ENCODE data around the gene OR52E8. TPM values are rescaled to one million over a fixed set of nuclear protein-coding genes. Genes with fewer than 3 reads are reported as not detected.

OR52E8 gene
- total RNA-seq, 2 experiments from 2014 or later, result not detected

Other genes starting within 250 kb of the OR52E8 start
- gene TRIM34, start 232.7 kb downstream of the OR52E8 start, total RNA-seq, result 10 to 100 TPM; 11.9 to 12.3 TPM
- 10 to 100 TPM; 28.1 to 33.4 TPM for gene TRIM5, start 172.6 kb downstream of the OR52E8 start, total RNA-seq
- gene TRIM22, start 167.9 kb downstream of the OR52E8 start, total RNA-seq, result 100 to 1,000 TPM; 228 to 242 TPM
- gene OR56B1, start 121.2 kb downstream of the OR52E8 start, total RNA-seq, result under 1 TPM; 0.16 to 0.34 TPM
- gene OR52N4, start 103.4 kb downstream of the OR52E8 start, total RNA-seq, result under 1 TPM; 0.63 to 0.71 TPM
- gene OR52N5, start 74.3 kb downstream of the OR52E8 start, total RNA-seq, result not detected
- not detected for gene OR52N1, start 66.4 kb downstream of the OR52E8 start, total RNA-seq
- not detected for gene OR52N2, start 48.8 kb downstream of the OR52E8 start, total RNA-seq
- not detected for gene OR52E6, start 15.8 kb downstream of the OR52E8 start, total RNA-seq
- gene OR52E4, start 22.9 kb upstream of the OR52E8 start, total RNA-seq, result not detected
- gene OR52E5, start 35.5 kb upstream of the OR52E8 start, total RNA-seq, result not detected
- gene OR56A3, start 84.6 kb upstream of the OR52E8 start, total RNA-seq, result not detected
- not detected for gene OR56A5, start 110.8 kb upstream of the OR52E8 start, total RNA-seq
- not detected for gene OR52L1, start 129.3 kb upstream of the OR52E8 start, total RNA-seq
- gene OR56A4, start 149.3 kb upstream of the OR52E8 start, total RNA-seq, result not detected
- not detected for gene OR56A1, start 173.1 kb upstream of the OR52E8 start, total RNA-seq
- not detected for gene OR56B4, start 250.0 kb upstream of the OR52E8 start, total RNA-seq